Activated CD8-positive, alpha-beta memory T cell treated with anti-CD3 and anti-CD28 coated beads, Interleukin-2, amount 50 U/mL, for 4 hours (primary cell): Measurements from ENCODE around the gene AARS2.
"Not testable (repeated sequence)": the region's sequence is repeated elsewhere in the genome, so short reads cannot be mapped to it uniquely, and the experiment has no call there.

Source experiments
- DNase-seq: peaks from one replicate; pipeline ENCODE4 v3.0.0-alpha.2; 2020

AARS2 gene

DNA sequence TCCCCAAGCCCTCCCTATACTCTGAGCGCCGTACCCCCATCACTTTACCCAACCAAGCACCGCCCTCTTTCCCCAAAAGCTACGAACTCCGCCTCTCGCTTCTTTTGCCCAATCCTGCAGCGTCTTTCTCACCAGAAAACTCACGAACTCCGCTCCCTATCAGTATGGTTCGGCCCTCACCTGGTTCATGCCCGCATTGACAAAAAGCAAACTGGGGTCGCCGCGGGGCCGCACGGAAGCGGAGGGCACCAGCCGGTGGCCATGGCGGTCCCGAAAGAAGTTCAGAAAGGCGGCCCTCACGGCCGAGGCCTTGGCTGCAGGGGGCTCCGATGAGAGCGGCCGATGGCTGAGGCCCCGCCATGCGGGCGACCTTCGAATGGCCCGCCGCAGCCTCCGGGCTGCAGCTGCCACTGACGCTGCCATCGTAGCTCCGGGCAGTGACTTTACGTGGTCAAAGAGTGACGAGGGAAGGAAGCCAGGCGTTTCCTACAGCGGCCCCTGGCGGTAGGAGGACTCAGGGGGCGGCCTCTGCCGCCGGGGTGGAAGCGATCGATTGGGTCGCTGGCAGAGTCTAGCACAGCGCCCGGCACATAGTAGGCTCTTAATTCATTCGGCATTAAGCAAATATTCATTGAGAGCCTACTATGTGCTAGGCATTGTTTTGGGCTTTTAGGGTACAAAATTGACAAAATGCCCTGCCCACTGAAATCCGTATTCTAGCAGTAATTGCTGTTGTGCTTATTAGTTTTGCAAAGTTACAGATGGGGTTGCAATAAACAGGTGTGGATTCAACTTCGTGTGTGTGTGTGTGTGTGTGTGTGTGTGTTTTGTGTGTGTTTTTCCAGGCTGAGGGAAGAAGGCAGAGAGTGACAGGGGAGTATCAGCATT, at the start of gene AARS2:
AARS2 (minus strand) TSS at position 447 of the 888 bp plus-strand sequence; CDS start at position 423, 24 bp downstream.
- DNase-seq, result peak; percentile 93

DNA sequence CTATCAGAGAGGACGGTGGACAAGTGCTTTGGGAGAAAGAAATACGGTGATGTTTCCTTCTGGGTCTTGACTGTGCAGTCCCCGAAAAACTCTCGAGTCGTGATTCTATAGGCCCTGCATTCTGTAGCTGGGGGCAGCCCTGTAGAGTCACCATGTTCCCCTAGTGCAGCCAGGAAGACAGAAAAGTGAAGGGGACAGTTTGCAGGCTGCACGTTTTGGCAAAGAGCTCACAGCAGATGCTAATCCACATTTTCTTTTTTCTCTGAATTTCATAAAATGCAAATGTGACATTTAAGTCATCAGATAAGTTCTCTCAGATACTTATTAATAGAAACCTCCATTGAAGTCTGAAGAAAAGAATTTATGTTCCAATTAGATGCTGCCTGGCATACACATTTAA, 48.8 kb upstream of the AARS2 start:
- no peak for DNase-seq

DNA sequence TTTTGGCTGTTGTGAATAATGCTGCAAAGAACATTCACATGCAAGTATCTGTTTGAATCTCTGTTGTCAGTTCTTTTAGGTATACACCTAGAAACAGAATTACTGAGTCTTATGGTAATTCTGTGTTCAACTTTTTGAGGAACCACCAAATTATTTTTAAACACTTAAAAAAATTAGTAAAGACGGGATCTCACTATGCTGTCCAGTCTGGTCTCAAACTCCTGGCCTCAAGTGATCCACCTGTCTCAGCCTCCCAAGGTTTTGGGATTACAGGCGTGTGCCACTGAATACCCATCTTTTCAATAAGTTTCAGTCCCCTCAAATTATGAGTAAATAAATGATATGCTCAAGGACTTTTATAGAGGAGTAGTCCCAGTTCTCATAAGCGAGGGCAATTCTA, 46.8 kb upstream of the AARS2 start:
- no peak for DNase-seq

GRCh38 chr6:44356487-44356886, 43.3 kb upstream of the AARS2 start:
- no peak for DNase-seq

DNA sequence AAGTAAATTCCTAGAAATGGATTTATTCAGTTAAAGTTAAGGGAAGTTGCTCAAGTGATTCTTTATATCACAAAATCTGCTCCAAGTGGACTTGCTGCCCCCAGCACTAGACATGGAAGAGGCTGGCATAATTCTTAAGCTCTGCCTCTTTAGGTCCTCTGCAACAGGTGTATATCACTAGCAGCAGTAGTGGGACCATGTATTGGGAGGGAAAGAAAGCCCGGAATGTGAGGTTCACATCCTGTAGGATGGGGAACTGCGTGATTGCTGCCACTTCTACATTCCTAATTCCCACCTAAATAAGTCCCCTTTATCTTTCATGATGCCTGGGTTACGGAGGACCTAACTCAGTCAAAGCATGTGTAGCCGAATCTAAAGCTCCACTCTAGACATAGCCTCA, 42.5 kb upstream of the AARS2 start:
- DNase-seq, result no peak

GRCh38 chr6:44353336-44353735, 40.2 kb upstream of the AARS2 start:
- DNase-seq, result no peak

DNA sequence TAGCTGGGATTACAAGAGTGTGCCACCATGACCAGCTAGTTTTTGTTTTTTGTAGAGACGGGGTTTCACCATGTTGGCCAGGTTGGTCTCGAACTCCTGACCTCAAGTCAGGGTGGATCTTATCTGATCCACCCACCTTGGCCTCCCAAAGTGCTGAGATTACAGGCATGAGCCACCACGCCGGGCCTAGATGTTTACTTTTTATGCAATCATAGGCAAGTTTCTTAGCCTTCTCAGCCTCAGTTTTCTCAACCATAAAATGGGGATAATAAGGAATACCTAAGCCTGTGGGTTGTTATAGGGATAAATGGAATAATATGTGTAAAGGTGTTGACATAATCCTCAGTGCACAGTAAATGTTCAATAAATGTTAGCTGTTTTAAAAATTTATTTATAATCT, 39.1 kb upstream of the AARS2 start:
- no peak for DNase-seq

DNA sequence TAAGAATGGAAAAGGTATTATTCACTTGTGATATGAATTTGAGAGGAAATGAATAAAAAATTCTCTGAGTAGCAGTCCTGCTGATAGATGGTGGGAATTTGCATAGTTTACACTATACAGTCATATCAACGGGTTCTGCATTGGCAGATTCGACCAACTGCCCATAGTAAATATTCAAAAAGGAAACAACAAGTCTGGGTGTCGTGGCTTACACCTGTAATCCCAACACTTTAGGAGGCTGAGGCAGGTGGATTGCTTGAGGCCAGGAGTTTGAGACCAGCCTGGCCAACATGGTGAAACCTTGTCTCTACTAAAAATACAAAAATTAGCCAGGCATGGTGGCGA, 37.5 kb upstream of the AARS2 start:
- not testable (repeated sequence) for DNase-seq

DNA sequence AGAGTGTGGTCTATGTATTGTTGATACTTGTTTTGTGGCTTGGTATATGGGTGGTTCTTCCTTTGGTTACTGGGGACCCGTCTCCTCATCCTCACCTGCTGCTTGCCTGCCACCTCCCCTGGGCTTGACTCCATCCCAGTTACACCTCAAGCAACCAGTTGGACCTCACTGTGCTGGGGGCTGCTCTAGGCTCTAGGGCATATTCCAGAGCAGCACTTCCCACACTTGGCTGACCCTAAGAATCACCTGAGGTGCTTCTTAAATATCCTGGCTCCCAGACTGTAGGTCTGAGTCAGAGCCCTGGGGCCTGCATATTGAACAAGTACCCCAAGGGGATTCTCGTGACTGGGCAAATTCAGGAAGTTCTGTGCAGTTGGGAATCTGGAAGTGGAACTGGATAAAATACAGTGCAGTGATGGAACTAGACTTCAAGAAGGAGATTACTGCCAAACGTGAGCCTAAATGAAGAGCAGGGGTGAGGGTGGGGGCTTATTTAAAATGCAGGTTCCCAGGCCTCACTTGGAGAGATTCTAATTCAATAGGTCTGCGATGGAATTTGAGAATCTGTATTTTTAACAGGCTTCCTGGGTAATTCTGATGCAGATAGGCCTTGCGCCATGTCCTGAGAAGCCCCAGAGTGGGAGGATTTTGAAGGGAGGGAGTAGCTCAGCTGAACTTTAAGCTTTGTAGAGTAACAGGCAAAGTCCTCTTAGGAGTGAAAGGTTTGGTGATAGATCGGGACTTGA, 36.9 kb upstream of the AARS2 start:
- DNase-seq, result no peak

GRCh38 chr6:44346818-44347217, 33.7 kb upstream of the AARS2 start:
- DNase-seq, result not testable (repeated sequence)

DNA sequence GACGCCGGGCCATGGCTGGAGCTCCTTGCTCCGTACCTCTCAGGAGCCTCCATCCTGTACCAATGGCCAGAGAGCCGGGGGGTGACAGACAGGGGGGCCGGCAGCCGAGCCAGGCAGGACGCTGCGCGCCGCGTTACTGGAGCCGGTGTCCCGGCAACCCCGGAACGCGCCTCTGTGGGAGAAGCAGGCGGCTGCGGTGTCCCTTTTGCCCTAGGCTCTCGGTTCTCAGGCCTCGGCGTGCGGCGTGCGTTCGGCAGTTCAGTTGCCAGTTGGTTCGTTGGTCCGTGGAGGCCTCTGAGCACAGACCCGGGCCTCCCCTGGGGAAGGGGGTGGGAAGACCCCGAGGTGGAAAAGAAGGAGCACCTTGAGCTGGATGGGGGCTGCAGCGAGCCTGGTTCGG, 29.3 kb upstream of the AARS2 start, which contains the start of gene SPATS1:
SPATS1 (plus strand) TSS at position 162 of the 400 bp plus-strand sequence. CDS start 446 bp downstream, outside the sequence.
- no peak for DNase-seq

DNA sequence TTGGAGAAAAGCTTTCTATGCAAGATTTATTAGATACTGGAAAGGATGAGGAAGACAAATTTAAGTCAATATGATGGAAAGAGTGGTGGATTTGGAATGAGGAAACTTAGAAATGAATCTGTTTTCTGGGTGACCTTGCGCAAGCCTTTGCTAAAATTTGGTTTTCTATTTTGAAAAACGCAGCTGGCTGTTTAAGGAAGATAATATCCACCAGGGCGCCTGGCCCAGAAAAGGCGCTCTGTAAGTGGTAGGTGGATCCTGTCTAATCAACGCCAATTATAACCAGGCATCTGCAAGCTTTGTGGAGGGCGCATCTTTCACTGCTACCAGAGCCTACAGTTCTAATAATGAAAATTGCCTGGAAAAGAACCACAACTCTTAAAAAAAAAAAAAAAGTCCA, 28.9 kb upstream of the AARS2 start:
- DNase-seq, result no peak

DNA sequence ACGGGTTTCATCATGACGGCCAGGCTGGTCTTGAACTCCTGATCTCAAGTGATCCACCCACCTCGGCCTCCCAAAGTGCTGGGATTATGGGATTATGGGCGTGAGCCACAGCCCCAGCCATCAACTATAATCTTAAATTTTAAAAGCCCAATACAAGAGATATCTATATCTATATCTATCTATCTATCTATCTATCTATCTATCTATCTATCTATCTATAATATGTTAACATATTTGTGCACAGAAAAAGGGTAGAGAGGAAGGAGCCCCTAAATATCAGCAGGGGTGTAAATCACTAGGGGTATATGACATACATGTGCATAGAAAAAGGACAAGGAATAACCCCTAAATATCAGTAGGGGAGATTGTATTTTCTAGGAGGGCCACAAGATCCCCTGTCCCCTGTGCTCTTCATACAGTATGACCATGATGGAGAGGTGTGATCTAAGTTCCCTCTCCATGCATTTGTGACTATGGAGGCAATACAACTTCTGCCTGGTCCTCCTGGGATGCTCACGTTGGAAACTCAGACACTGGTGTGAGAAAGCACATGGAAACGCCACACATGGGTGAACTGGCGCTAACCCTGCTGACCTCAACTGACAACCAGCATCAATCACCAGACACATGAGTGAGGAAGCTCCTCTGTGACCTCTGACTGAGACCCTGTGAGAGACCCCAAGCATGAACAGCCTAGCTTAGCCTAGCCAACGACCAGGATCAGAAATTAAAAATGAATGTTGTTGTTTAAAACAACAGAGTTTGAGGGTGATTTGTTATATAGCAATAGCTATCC, 28.1 kb upstream of the AARS2 start:
- no peak for DNase-seq

DNA sequence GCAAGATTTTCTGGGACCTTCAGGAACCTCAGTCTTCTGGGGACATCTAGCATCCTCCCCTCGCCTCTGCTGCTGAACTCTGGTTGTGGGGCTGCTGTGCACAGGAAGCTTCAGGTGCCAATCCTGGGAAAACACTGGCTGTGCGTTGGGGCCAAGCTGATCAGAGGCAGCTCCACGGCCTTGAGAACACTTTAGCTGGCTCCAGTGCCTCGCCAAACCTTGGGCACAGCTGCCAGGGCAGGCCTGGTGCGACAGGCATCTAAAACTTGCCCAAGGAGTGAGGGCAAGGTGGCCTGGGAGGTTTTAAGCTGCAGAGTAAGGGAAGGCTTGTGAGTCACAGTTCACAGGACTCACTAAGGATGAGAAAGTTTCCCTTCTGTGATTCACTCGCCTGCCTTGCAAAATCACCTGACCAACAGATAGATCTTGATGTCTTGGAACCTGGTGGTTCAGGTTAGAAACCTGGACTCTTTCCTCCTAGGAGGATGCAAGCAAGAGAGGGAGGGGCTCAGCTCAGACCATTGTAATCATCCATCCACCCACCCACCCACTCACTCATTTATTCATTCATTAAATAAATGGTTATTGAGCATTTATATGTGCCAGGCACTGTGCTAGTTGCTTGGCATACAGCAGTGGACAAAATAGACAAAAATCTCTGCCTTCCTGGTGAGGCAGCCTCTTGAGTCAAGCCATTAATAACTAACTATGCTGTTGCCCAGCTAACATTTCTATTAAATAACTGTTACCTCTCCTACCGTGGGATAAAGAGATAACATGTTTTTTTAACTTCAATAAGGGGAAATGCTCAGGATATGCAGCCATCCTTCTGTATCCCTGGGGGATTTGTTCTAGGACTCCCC, 26.8 kb upstream of the AARS2 start:
- no peak for DNase-seq

- DNase-seq, result no peak
These were observed 26.2 kb upstream of the AARS2 start for GRCh38 chr6:44339301-44339700.

- peak; percentile 65 for DNase-seq
These were observed 25.3 kb upstream of the AARS2 start for GRCh38 chr6:44338228-44339122.

DNA sequence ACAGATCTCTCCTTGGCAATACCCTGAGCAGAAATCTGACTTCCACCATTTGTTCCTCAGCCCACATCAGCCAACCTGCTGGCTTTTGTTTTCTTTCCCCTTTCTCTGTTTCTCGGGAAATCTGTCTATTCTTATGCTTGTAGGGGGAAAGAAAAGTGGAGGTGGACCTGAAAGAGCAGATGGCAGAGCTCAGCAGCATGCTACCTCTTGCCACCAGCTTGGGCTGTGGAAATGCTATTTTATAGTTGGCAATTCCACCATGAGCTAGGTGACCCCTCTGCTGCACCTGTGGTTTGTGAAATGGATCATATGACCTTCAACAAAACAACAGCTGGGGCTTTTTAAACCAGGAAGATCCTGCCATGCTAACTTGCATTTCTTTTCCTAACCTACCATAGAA, 22.5 kb upstream of the AARS2 start:
- DNase-seq, result no peak

- no peak for DNase-seq
These were observed 20.8 kb upstream of the AARS2 start for GRCh38 chr6:44333942-44334341.

DNA sequence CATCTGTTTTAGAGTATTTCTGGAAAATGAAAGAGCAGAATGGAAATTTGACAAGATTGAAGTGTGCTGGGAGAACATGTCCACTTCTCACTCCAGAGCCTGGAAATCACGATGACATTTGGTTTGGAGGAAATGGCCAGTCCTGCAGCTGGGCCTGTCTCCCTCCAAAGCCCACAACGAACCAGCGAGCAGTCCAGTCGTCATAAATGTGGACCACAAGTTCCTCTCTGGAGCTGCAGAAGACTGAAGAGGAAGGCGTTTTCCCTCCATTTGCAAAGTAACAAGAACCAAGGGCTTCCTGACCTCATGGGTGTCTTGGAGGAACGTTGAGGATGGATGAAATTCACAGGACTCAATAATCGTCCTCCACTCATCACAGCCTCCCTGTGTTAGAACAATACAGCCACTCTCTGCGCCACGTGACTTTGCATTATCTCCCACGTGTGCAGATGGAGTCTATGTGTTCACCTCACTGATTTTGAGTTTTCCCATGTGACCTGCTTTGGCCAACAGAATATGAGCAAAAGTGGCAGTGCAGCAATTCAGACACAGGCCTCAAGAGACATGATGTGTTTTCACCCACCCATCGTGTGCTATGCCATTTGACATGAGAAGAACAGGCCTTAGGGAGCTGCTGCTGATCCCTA, 20.2 kb upstream of the AARS2 start:
- no peak for DNase-seq

GRCh38 chr6:44332585-44332984, 19.4 kb upstream of the AARS2 start:
- no peak for DNase-seq

GRCh38 chr6:44329858-44330257, 16.7 kb upstream of the AARS2 start:
- no peak for DNase-seq
